ENCODE data around the gene MYLK3.

Gene MYLK3

DNA sequence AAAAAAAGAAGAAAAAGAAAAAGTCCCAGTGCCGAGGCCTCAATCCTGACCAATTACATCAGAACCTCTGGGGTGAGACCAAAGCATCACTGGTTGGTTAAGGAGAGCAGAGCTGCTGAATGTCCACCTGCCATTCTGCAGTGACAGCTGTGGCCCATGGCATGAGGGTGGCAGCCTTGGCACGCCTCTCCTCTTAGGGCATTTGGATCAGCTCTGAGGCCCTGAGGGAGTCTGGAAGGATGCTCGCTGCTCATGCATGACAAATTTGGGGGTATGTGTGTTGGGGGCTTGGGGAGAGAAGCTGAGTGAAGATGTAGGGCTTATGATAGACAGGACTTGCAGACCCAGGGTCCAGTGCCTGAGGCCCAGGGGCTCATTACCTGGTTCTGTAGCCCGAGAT lies 26.3 kb downstream of the MYLK3 start:
- DNase-seq = no peak

DNA sequence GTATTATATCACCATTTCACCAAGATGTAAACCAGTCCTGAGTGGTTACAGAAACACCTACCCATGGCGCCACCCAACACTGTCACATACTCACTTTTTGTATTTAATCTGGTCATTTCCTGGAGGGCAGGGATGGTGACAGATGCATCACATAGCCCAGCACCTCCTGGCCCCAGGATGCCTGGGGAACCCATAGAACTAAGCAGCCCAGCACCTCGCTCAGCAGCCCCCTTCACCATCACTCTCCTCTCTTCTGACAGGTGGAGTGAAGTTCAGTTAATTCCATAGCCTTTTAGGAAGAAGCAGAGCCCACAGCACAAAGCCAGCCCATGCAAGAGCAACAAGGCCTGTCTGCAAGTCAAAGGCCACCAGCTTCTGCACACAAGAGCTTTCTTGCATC lies 27.5 kb downstream of the MYLK3 start:
- DNase-seq = no peak

DNA sequence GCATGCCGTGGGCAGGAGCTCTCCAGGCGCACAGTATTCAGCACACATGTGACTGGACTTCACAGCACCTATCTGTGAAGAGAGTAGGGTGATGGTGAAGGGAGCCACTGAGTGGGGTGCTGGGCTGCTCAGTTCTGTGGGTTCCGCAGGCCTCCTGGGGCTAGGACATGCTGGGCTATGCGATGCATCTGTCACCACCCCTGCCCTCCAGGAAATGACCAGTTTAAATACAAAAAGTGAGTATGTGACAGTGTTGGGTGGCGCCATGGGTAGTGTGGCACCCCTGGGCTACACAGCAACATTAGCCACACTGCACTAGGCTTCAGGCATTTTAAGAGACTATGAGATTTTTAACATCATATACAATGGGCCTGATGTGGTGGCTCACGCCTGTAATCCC lies 28.6 kb downstream of the MYLK3 start:
- DNase-seq = no peak

DNA sequence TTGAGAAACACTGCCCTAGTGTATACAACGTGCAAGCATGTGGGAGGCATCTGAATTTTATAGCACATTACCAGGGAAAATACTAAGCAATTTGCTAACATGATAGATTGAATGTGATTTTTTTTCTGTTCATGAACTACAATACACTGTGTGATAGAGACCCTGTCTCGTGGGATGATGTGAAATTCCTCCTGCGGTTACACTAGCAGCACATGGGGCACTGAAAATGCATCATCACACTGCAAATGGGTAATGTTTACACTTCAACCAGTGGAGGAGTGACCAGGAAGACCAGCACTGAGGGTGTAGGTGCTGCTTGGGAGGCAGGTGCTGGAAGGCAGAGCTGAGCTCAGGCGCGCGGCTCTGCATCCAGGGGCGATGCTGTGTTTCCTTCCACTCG lies 29.9 kb downstream of the MYLK3 start:
- DNase-seq = no peak

DNA sequence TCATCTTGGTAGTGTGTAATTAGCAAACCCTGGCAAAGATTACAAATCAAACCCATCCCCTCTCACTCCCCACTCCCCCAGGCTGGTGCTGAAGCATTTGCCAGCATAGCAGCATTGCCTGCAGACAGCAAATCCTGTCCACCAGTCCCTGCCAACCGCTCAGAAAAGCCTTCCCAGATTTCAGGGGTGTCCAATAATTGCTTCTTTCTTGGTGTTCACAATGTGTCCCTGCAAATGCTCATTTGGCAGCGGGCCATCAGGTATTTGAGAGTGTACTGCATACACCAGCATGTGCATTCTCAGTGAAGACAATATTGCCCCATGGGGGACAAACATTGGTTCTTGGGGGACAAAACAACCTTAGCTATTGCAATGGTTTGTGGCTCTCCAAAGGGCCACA lies 30.5 kb downstream of the MYLK3 start:
- DNase-seq = no peak

DNA sequence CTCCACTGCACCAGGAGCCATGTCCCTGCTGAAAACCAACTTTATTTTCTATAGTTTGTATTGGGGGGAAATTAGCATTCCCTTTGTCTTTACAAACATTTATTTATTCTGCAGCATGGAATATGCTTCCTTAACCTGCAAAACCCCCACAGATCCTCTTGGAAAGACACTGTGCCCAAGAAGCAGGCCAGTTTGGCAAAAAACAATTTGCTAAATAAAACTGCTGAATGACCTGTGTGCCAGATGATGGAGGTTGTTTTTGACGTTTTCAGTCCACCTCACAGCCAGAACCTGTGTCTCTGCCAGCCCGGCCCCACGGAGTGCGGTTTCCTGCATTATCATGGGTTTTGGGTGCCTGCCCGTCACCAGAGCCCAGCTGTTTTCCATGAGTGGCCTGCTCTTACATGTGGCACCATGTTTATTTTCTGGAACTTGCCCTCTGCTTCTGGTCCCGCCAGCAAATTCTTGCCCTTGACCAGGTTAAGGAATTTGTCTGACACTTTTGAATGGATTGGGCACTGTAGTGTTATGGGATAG lies 32.3 kb downstream of the MYLK3 start:
- DNase-seq = no peak

DNA sequence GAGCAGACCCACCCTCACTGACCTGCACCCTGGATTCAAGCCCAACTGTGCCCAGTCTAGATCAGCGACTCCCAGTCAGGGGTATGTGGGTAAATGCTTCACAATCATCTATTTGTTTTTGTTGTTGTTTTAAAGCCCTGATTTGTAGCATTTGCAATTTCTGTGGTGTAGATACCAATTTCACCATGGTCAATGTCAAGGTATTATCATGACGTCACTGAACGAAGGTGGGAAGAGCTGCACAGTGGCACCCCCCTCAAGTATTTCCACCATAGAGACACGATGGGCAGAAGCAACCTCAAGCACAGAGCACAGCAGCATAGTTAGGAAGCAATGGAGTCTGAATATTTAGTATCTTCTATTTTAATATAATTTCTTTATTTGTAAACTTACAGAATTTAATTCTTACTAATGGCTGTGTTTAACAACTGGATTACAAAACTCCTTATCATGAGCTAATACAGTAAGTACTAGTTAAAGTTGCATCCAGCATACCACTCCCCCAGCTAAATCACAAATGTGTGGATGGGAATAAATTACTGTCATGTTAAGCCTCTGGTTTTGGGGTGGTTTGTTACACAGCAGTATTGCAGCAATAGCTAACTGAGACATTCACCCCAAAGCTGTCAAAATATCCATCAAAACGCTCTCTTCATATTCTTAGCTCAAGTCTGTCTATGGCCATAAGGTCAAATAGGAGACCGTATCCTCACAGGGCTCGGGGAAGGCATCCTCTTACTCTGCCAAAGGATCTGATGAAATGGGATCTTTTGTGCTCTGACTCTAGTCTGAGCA lies 33.1 kb downstream of the MYLK3 start:
- DNase-seq = no peak

DNA sequence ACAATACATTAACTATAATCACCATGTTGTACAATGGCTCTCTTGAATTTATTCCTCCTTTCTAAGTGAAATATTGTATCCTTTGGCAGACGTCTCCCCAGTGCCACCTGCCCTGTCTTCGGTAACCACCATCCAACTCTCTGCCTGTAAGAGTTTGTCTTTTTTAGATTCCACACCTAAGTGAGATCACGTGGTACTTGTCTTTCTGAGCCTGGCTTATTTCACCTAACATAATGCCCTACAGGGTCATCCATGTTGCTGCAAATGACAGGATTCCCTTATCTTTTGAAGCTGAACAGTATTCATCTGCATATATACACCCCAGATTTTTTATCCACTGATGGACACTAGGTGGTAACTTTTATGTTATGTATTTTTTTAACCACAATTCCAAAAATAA lies 34.5 kb downstream of the MYLK3 start:
- DNase-seq = no peak

DNA sequence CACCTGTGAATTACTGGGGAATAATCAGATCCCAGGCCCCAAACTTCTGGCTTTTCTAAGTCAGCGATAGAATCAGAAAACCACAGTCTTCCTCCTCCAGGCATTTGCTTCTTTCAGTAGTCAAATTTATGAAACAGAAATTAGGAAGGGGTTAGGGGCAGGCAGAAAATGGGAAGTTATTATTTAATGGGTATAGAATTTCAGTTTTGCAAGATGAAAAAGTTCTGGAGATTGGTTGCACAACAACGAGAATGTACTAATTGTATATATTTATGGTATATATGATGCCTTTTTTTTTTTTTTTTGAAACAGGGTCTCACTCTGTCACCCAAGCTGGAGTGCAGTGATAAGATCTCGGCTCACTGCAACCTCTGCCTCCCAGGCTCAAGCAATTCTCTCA lies 35.2 kb downstream of the MYLK3 start:
- no peak for DNase-seq

DNA sequence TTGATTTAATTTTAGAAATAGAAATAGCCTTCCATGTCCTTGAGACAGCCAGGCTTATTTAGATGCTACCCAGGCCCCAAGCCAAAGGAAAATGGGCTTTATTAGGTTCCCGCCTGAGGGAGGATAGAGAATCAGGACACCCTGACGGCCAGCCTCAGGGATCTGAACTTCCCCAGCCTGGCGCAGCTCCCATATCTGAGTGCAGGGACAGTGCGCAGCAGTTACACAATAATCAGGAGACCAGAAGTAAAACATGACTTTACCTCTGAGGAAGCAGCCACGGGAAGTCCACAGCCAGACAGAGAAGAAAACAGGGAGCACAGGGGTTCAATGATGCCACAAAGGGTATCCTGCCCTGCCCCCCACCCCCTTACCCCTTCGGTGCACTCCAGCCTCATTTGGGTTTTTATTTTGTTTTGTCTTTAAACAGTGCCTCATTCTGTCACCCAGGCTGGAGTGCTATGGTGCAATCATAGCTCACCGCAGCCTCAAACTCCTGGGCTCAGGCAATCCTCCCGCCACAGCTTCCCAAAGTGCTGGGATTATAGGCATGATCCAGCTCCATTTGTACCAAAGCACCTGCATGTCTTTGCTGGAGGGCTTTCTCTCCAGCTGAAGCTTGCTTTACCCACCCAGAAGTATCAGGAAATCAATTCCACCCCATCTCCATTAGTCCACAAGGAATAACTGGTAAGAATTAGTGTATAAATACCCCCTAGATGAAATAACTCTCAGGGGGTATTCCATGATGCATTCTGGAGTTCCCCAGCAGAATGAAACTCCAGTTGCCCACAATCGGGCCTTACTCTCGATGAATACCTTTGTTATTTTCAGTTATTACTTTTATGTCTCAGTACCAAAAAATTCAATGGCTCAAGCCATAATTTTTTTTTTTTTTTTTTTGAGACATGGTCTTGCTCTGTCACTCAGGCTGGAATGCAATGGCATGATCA lies 36.8 kb downstream of the MYLK3 start:
- DNase-seq = no peak

DNA sequence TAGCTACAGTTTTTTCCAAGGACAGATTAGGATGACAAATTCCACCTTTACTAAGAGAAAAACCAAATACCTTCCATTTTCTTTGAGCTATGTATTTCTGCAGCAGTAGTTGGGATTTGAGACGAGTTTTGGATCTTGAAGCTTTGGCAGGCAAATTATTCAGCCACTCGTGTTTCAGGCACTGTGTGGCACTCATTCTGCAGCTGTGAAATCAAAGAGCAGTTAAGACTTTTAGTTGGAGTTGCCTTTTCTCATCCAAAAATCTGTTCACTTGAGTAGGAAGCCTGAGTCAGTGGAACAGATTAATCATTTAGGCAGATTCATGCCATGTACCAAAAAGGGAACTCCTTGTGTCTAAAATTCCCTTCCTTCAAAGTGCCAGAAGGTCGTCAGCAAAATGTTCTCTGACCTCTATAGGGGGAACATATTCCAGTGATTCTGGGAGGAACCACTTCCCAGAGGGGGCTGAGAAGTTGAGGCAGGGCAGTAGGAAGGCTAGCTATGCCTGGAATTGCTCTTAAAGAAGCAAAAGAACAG lies 38.6 kb downstream of the MYLK3 start:
- no peak for DNase-seq

DNA sequence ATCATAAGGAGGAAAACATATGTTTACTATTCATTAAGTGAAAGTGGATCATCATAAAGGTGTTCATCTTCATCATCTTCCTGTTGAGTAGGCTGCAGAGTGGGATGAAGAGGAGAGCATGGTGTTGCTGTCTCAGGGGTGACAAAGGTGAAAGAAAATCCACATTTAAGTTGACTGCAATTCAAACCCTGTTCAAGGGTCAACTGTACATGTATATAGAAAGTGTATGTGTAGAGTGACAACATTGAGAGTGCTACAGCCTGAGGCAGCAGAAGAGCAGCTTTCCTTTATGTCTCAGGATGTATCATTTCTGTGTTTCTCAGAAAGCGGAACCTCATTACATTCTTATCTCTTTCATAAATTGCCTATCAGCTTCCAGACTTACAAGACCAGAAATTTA lies 41.5 kb downstream of the MYLK3 start:
- no peak for DNase-seq

DNA sequence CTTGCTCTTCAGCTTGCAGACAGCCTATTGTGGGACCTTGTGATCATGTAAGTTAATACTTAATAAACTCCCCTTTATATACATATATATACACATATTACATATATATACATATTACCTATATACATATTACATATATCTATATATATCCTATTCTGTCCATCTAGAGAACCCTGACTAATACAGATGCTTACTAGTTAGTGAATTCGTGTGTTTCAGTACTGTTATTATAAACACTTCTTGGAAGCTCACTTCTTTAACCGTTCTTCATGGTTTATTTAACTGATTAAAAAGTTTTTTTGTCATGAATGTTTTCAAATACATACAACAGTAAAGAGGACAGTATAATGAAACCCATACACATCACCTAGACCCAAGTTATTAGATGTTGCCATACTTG lies 46.1 kb downstream of the MYLK3 start:
- DNase-seq = no peak

DNA sequence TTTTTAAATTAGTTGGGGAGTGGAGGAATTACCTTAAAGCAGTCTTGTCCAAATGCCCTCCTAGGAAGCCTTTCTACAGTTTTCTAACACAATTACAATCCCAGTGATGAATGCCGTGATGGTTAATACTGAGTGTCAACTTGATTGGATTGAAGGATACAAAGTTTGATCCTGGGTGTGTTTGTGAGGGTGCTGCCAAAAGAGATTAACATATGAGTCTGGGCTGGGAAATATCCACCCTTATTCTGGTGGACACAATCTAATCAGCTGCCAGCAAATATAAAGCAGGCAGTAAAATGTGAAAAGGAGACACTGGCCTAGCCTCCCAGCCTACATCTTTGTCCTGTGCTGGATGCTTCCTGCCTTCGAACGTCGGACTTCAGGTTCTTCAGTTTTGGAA lies 46.5 kb downstream of the MYLK3 start:
- DNase-seq = no peak

DNA sequence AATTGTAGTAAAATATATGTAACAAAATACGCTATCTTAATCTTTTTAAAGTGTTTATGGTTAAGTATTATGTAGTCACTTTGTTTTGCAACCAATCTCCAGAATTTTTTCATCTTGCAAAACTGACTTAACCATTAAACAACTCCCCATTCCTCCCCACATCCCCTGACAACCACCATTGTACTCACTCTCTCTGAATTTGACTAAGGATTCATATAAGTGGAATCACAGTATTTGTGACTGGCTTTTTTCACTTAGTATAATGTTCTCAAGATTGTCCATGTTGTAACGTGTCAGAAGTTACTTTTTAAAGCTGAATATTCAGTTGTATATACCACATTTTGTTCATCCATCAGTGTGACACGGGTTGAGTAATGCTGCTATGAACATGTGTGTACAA lies 48.1 kb downstream of the MYLK3 start:
- no peak for DNase-seq

DNA sequence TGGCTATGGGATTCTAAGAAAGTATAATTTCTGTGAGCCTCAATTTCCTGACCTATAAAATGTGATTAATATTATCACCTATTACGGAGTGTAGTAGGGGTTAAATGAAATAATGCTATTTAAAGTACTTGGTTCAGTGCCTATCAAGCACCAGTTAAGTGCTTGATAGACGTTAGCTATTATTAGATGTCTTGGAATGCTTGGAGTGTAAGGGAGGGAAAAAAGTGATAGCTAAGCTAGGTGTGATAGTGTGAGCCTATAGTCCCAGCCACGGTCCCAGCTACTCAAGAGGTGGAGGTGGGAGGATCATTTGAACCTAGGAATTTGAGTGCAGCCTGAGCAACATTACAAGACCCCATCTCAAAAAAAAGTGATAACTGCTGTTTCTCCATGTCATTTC lies 51.2 kb downstream of the MYLK3 start:
- DNase-seq = no peak

DNA sequence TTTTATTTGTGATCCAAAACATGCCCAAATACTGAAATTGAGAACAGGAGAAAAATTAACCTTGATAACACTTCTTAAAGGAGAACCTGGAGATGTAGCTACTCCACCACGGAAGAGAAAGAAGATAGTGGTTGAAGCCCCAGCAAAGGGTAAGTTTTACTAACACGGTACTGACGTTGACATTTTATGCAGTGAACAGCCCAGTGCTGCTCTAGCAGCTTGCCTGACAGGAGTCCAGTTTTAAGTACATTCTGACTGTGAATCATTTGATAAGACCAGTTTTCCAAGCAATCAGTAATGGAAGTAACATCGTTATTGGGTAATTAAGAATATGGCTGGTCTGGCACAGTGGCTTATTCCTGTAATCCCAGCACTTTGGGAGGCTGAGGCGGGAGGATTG lies 52.2 kb downstream of the MYLK3 start:
- DNase-seq = no peak

DNA sequence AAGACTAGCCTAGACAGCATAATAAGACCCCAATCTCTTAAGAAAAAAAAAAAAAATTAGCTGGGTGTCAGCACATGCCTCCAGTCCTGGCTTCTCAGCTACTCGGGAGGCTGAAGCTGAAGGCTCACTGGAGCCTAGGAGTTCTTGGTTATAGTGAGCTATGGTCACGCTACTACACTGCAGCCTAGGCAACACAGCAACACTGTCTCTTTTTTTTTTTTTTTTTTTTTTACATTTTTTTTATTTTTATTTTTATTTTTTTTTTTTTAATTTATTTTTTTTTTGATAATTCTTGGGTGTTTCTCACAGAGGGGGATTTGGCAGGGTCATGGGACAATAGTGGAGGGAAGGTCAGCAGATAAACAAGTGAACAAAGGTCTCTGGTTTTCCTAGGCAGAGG lies 54.5 kb downstream of the MYLK3 start:
- no peak for DNase-seq

DNA sequence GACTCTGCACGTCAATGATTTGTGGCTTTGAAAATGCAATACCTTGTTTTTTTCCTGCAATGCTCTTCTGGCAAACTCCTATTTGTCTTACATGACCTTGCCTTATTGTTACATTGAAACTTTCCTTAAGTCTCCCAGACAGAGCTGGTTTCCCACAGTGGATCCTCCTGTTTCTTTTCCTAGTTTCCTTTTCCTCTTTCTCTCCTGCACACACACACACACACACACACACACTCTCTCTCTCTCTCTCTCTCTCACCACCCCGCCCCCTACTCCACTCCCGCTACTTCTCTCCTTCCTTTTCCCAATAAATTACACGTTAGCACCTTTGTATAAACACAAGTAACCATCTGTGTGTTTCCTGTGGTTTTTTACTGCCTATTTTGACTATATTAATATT lies 56.4 kb downstream of the MYLK3 start:
- DNase-seq = no peak

DNA sequence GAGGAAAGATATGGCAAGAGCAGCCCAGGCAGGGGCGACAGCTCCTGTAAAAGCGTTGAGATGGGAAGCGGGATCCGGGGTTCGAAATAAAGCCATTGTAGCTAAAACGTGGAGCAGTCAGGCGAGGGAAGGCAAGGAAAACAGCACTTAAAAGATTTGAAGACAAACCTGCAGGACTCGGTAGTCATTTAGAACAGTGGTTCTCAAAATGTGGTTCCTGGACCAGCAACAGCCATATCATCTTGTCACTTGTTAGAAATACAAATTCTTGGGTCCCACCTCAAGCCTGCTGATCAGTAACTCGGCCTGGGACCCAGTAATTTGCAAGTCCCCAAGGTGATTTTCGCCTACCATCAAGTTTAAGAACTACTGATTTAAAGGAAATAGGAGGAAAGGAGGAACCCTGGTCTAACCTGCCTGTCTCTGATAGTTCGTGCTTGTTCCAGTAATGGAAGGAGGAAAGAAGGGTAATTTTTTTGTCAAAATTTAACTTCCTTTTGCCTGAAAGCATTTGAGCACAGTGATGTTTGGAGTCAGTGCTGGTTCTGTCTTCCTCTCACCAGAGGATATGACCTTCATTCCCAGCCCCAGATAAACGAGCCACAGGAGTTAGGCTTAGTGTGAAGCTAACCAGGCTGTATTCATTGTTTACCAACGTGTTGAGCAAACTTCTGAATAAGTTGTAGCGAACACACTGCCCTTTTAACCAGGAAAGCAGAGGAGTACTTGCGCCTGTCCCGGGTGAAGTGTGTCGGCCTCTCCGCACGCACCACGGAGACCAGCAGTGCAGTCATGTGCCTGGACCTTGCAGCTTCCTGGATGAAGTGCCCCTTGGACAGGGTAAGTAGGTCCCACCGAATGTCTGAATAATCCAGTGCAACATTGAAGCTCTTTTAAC lies 57.6 kb downstream of the MYLK3 start:
- DNase-seq = no peak

DNA sequence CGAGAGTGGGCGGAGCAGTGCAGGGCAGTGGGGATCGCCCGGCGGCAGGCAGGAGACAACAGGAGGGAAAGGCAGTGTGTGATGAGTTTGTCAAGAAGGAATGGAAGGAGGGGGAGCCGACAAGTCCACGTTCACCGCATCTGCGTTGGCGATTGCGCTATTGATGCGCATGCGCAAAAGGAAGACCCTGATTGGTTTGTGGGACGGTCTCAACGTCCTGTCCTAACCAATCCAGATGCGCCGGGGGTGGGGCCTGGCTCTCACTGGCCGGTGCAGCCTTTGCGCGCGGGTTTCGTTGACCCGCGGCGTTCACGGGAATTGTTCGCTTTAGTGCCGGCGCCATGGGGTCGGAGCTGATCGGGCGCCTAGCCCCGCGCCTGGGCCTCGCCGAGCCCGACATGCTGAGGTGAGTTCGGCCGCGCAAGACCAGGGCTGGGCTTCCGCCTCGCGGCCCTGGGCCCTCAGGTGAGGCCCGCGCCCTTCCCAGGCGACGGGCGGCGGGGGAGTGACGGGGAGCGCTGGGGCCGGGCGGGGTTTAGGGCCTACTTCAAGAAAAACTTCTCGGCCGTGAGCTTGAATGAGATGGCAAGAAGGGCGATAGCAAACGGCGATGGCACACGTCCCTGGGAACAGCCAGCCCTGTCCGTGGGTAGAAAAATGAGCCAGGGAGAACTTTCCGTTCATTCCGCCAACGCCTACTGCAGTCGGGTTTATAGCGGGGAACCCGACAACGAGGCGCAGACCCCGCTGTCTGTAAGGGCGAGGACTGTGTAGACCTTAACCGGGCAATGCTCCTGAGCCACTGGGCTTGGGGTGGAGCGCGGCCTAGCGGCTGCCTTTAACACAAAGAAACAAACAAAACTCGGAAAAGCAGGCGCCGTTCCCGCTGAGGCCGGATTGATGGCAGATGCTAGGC lies 58.5 kb downstream of the MYLK3 start, which contains the start of gene ORC6:
Gene ORC6 (plus strand): TSS at position 295 of the 916 bp plus-strand sequence. CDS start 47 bp downstream, at position 342.
- peak; percentile 98 for DNase-seq

Data from NCI-H510A treated with DMSO at 0.1 percent for 48 hours (cell line).